Astrocyte (in vitro differentiated cells and primary cell): ENCODE measurements around the gene MOBP.

Source experiments
- CTCF ChIP-seq: IDR thresholded peaks from 2 replicates; pipeline ENCODE4 v1.5.1; 2011; ENCODE audit warnings: low read depth, mild to moderate bottlenecking, inconsistent platforms, low read length, moderate library complexity; ENCODE audit not compliant: insufficient read depth
- EZH2 ChIP-seq: IDR thresholded peaks from 2 replicates; pipeline ENCODE4 v1.6.1; 2012; ENCODE audit warnings: mild to moderate bottlenecking, low read length, inconsistent platforms; ENCODE audit not compliant: insufficient read depth

- no peak for TF ChIP-seq CTCF
- TF ChIP-seq EZH2, result no peak
Measured at GRCh38 chr3:39428745-39429201, 38.7 kb upstream of the MOBP start.
